HG02840 (cell line): ENCODE measurements around the gene RHOXF1.
"Not testable (repeated sequence)": the region's sequence is repeated elsewhere in the genome, so short reads cannot be mapped to it uniquely, and the experiment has no call there.

ENCODE experiments used
- ATAC-seq: cut with Tn5 transposase; IDR thresholded peaks from one replicate; pipeline ENCODE4 v1.9.1; 2021; ENCODE audit warnings: mild to moderate bottlenecking, moderate library complexity, moderate number of reproducible peaks; ENCODE audit not compliant: unreplicated experiment, low FRiP score

RHOXF1 gene

GRCh38 chrX:120115438-120115963 is at the start of gene RHOXF1:
Gene RHOXF1 (minus strand): TSS chrX:120115913. CDS start chrX:120115862, 51 bp downstream.
- ATAC-seq, result no peak

GRCh38 chrX:120159086-120159485 is 43.4 kb upstream of the RHOXF1 start:
- not testable (repeated sequence) for ATAC-seq

GRCh38 chrX:120158313-120158712 is 42.6 kb upstream of the RHOXF1 start, which contains the start of gene RHOXF2:
Gene RHOXF2 (plus strand): TSS chrX:120158613. CDS start chrX:120158751, 138 bp downstream.
- not testable (repeated sequence) for ATAC-seq

GRCh38 chrX:120150109-120150744 is 34.5 kb upstream of the RHOXF1 start:
- not testable (repeated sequence) for ATAC-seq

GRCh38 chrX:120147537-120147936 is 31.8 kb upstream of the RHOXF1 start:
- ATAC-seq, result no peak

GRCh38 chrX:120146323-120146722 is 30.6 kb upstream of the RHOXF1 start:
- ATAC-seq, result not testable (repeated sequence)

- ATAC-seq, result no peak
These were observed 29.7 kb upstream of the RHOXF1 start for GRCh38 chrX:120145295-120145925.

GRCh38 chrX:120144178-120144844 is 28.6 kb upstream of the RHOXF1 start:
- ATAC-seq, result no peak

GRCh38 chrX:120140293-120140981 is 24.7 kb upstream of the RHOXF1 start:
- ATAC-seq, result no peak

GRCh38 chrX:120137439-120137838 is 21.7 kb upstream of the RHOXF1 start:
- ATAC-seq, result no peak

GRCh38 chrX:120136840-120137239 is 21.1 kb upstream of the RHOXF1 start:
- ATAC-seq, result no peak

- ATAC-seq, result no peak
These were observed 20.4 kb upstream of the RHOXF1 start for GRCh38 chrX:120136128-120136527.

GRCh38 chrX:120128306-120128846 is 12.7 kb upstream of the RHOXF1 start:
- ATAC-seq, result not testable (repeated sequence)

GRCh38 chrX:120125444-120125843 is 9.7 kb upstream of the RHOXF1 start:
- ATAC-seq, result no peak

- no peak for ATAC-seq
These were observed 4.5 kb upstream of the RHOXF1 start for GRCh38 chrX:120120223-120120622.

GRCh38 chrX:120111611-120112010 is 4.1 kb downstream of the RHOXF1 start:
- ATAC-seq, result no peak

- ATAC-seq, result no peak
These were observed 6.3 kb downstream of the RHOXF1 start for GRCh38 chrX:120109378-120109777.

GRCh38 chrX:120104707-120105106 is 11.0 kb downstream of the RHOXF1 start:
- not testable (repeated sequence) for ATAC-seq

- not testable (repeated sequence) for ATAC-seq
These were observed 14.7 kb downstream of the RHOXF1 start for GRCh38 chrX:120101057-120101456.

- no peak for ATAC-seq
These were observed 25.5 kb downstream of the RHOXF1 start for GRCh38 chrX:120090208-120090607.
